CD4-positive, alpha-beta T cell treated with Interleukin-2 at 100 ng/mL for 4 hours (primary cell): ENCODE results near the gene CANX.
A peak's percentile ranks its signal among the peaks of the same experiment; 100 is the strongest.
"Not testable (repeated sequence)": the region's sequence is repeated elsewhere in the genome, so short reads cannot be mapped to it uniquely, and the experiment has no call there.

Source experiments
- DNase-seq: peaks from one replicate; pipeline ENCODE4 v3.0.0-alpha.2; 2020; ENCODE audit warnings: low spot score

The CANX gene

GRCh38 chr5:179699616-179700237 is 960 bp downstream of the CANX start:
- peak; percentile 32 for DNase-seq

- DNase-seq = no peak
Measured at GRCh38 chr5:179700401-179700918, 1.7 kb downstream of the CANX start.

- DNase-seq = no peak
Measured at GRCh38 chr5:179716286-179716685, 17.5 kb downstream of the CANX start.

- DNase-seq = no peak
Measured at GRCh38 chr5:179720222-179720621, 21.5 kb downstream of the CANX start.

DNA sequence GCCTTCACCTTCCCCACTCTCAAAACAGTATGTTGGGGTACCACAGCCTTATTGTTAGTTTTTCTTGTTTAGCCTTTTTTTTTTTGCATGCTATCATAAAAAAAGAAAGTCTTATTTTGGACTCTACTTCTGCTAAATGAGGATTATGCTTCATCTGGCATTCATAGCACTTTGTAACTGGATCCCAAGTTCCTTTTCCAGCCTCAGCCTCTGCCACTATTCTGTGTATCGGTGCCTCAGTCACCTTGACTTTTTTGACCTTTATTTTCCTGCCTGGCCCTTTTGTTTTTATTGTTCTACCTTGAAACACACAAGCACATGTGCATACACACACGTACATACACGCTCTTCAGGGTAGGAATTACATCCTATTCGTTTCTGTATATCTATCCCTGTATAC is 25.4 kb downstream of the CANX start:
- no peak for DNase-seq

GRCh38 chr5:179727106-179727505 is 28.3 kb downstream of the CANX start:
- DNase-seq = no peak

GRCh38 chr5:179729303-179729702 is 30.5 kb downstream of the CANX start:
- DNase-seq = no peak

DNA sequence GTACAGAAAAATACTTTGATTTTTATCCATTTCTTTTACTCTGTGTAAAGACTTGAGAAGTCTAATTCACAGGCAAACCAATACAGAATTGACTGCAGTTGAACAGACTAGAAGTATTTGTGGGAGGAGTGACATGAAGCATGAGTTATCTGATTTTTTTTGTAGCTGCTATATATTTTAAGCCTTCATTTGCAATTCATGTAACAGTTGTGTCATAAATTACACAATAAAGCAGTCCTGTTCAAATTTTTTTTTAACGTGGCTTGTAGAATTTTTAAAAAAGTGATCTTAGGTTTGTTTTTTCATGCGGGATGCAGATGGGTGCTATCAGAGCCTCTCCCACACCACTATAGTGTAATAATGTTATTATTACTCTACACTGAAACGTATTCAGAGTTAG is 31.0 kb downstream of the CANX start:
- no peak for DNase-seq

GRCh38 chr5:179730356-179730755 is 31.6 kb downstream of the CANX start:
- no peak for DNase-seq

- no peak for DNase-seq
Measured at GRCh38 chr5:179730852-179731251, 32.1 kb downstream of the CANX start.

DNA sequence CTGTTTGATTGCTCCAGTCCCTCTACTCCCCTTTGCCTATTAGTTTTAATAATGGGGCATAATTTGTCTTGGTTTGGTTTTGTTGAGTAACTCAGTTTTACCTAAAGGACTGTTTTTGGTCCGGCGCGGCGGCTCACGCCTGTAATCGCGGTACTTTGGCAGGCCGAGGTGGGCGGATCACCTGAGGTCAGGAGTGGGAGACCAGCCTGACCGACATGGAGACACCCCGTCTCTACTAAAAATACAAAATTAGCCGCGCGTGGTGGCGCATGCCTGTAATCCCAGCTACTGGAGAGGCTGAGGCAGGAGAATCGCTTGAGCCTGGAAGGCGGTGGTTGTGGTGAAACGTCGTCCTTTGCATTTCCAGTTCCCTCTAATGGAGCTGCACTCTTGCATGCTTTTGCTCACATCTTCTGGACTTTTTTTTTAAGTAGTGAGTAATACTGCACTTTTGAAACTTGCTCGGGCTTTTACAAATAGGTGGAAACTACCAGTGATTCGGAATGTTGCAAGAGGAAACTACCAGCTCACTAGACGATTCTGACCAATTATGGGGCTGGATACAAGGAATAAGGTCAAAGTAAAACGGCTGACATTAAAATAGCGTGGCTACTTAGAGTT is 33.1 kb downstream of the CANX start:
- peak; percentile 58 for DNase-seq

- DNase-seq = peak; percentile 100
Measured at GRCh38 chr5:179732412-179732917, 33.7 kb downstream of the CANX start, which contains the start of gene MAML1. Gene MAML1, plus strand, starts transcription at chr5:179732822. Its CDS starts 291 bp downstream, at chr5:179733113.

DNA sequence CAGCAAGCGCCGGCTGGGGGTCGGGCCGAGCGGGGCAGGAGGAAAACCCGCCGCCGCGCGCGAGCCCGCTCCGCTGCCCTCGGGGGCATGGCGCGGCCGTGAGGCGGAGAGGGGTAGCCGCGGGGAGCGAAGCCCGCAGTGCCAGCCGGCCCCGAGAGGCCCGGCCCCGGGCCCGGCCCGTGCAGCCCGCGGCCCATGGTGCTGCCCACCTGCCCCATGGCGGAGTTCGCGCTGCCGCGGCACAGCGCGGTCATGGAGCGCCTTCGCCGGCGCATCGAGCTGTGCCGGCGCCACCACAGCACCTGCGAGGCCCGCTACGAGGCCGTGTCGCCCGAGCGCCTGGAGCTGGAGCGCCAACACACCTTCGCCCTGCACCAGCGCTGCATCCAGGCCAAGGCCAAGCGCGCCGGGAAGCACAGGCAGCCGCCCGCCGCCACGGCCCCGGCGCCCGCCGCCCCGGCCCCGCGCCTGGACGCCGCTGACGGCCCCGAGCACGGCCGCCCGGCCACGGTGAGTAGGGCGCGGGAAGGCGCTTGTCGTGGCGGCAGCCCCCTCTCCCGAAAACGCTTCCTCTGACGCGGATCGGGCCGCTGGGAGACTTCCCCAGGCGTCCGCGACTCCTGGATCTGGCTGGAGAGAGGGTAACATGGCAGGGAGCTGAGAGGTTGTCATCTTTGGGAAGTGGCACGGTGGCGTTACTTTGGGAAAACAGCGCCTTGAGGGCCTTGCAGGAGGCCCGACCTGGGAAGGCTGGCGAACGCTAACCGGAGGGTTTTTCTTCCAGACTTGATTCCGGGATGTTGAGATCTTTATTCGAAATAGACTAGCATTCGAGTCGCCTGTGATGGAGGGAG is 34.4 kb downstream of the CANX start:
- peak; percentile 29 for DNase-seq

- DNase-seq = no peak
Measured at GRCh38 chr5:179733772-179734126, 35.0 kb downstream of the CANX start.

DNA sequence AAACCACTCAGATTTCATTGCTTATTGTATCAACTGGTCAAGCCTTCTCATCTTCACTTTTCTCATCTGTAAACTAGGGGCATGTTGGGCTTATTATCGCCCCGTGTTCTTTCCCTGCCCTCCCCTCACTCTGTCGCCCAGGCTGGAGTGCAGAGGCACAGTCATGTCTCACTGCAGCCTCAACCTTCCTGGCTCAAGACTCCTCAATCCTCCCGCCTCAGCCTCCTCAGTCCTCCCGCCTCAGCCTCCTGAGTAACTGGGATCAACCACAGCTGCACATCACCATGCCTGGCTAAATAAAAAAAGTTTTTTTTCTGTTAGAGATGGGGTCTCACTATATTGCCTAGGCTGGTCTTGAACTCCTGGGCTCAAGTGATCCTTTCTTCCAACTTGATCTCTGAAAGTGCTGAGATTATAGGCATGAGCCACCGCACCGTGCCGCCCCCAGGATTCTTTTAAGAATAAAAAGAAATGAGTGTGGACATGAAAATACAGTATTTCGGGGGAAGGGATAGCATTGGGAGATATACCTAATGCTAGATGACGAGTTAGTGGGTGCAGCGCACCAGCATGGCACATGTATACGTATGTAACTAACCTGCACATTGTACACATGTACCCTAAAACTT is 35.9 kb downstream of the CANX start:
- DNase-seq = no peak

DNA sequence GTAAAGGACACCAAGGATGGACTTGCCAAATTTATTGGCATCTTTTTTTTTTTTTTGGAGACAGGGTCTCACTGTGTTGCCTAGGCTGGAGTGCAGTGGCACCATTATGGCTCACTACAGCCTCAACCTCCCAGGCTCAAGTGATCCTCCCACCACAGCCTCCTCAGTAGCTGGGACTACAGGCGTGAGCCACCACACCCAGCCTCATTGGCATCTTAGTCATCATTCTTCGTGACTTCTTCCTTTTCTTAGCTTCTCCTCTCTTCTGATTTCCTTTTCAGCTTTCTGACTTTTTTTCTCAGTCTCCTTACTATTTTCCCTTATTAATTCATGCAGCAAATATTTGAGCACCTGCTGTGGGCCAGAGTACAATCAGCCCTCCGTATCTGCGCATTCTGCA is 40.0 kb downstream of the CANX start:
- no peak for DNase-seq

DNA sequence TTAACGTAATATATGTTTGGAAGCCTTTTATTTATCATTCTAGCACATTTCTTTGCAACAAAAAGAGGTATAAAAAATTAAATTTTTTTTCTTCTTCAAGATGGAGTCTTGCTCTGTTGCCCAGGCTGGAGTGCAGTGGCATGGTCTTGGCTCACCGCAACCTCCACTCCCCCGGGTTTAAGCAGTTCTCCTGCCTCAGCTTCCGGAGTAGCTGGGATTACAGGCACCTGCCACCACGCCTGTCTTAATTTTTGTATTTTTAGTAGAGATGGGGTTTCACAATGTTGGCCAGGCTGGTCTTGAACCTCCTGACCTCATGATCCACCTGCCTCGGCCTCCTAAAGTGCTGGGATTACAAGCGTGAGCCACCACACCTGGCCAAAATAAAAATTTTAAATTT is 45.3 kb downstream of the CANX start:
- not testable (repeated sequence) for DNase-seq

- no peak for DNase-seq
Measured at GRCh38 chr5:179746872-179747271, 48.1 kb downstream of the CANX start.

DNA sequence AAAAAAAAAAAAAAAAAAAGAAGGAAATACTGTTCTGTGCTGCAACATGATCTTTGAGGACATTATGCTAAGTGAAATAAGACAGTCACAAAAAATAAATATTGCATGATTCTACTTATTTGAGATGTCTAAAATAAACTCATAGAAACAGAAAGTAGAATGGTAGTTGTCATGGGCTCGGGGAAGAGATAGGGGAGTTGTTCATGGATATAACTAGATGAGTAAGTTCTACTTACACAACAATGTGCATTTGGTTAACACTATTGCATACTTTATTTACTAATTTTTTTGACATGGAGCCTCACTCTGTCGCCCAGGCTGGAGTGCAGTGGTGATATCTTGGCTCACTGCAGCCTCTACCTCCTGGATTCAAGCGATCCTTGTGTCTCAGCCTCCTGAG is 49.0 kb downstream of the CANX start:
- DNase-seq = no peak

- DNase-seq = no peak
Measured at GRCh38 chr5:179749857-179750508, 51.2 kb downstream of the CANX start.

DNA sequence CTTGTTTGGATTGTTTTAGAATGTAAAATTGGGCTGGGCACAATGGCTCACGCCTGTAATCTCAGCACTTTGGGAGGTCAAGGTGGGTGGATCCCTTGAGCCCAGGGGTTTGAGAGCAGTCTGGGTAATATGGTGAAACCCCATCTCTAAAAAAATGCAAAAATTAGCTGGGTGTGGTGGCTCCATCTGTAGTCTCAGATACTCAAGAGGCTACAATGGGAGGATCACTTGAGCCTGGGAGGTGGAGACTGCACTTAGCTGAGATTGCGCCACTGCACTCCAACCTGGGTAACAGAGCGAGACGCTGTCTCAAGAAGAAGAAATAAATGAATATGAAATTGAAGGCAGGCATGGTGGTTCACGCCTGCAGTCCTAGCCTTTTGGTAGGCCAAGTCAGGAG is 55.2 kb downstream of the CANX start:
- DNase-seq = no peak

GRCh38 chr5:179755022-179755421 is 56.3 kb downstream of the CANX start:
- DNase-seq = no peak
